GM19452 (cell line): Measurements from ENCODE around the gene SCCPDH.

Experiments
- ATAC-seq: cut with Tn5 transposase; IDR thresholded peaks from one replicate; pipeline ENCODE4 v1.9.1; 2021; ENCODE audit not compliant: unreplicated experiment

SCCPDH gene

GRCh38 chr1:246748867-246749266, 24.7 kb downstream of the SCCPDH start:
- no peak for ATAC-seq

GRCh38 chr1:246750752-246751151, 26.5 kb downstream of the SCCPDH start:
- no peak for ATAC-seq

- ATAC-seq = peak; percentile 92
Observed at GRCh38 chr1:246753670-246754535, 29.7 kb downstream of the SCCPDH start.

- ATAC-seq = no peak
Observed at GRCh38 chr1:246755419-246755818, 31.2 kb downstream of the SCCPDH start.

- no peak for ATAC-seq
Observed at GRCh38 chr1:246760422-246761347, 36.5 kb downstream of the SCCPDH start.

- ATAC-seq = no peak
Observed at GRCh38 chr1:246761396-246761795, 37.2 kb downstream of the SCCPDH start.

GRCh38 chr1:246765521-246765920, 41.3 kb downstream of the SCCPDH start:
- ATAC-seq = no peak

GRCh38 chr1:246768403-246769020, 44.3 kb downstream of the SCCPDH start:
- ATAC-seq = no peak

GRCh38 chr1:246769306-246769705, 45.1 kb downstream of the SCCPDH start:
- no peak for ATAC-seq

- no peak for ATAC-seq
Observed at GRCh38 chr1:246771366-246771765, 47.2 kb downstream of the SCCPDH start.

- no peak for ATAC-seq
Observed at GRCh38 chr1:246772686-246773085, 48.5 kb downstream of the SCCPDH start.

- ATAC-seq = peak; percentile 98
Observed at GRCh38 chr1:246773213-246773641, 49.0 kb downstream of the SCCPDH start.

GRCh38 chr1:246775531-246776385, 51.5 kb downstream of the SCCPDH start:
- ATAC-seq = no peak

GRCh38 chr1:246776923-246777322, 52.7 kb downstream of the SCCPDH start:
- no peak for ATAC-seq

GRCh38 chr1:246778663-246779062, 54.5 kb downstream of the SCCPDH start:
- no peak for ATAC-seq

- no peak for ATAC-seq
Observed at GRCh38 chr1:246779561-246780175, 55.5 kb downstream of the SCCPDH start.

- ATAC-seq = no peak
Observed at GRCh38 chr1:246780264-246780663, 56.1 kb downstream of the SCCPDH start.

GRCh38 chr1:246781212-246781611, 57.0 kb downstream of the SCCPDH start:
- no peak for ATAC-seq

GRCh38 chr1:246782120-246782900, 58.1 kb downstream of the SCCPDH start:
- peak; percentile 77 for ATAC-seq
